ENCODE measurements around the gene KRT7. TPM values are rescaled to one million over a fixed set of nuclear protein-coding genes. Genes with fewer than 3 reads are reported as not detected.

Gene KRT7
- total and polyA plus RNA-seq, 9 of the 15 experiments (the other 6 are each of a cell fraction or from before 2014, with no cell fraction given): 1.4 TPM; not detected in 8

- TF ChIP-seq NR1H2 (CRISPR knock-in tag; IDR thresholded peaks at IDR 0.05): no peak
- no peak for TF ChIP-seq ZNF175 (CRISPR knock-in tag; IDR thresholded peaks at IDR 0.05; ENCODE audit: low read depth)
- peak; percentile 50; the same call in 1 of the 2 replicates for TF ChIP-seq TFAP4 (CRISPR knock-in tag; IDR thresholded peaks at IDR 0.05; ENCODE audit: borderline replicate concordance)
- no peak for TF ChIP-seq ZNF431 (CRISPR knock-in tag; IDR thresholded peaks at IDR 0.05)
- no peak for TF ChIP-seq NR0B1 (IDR thresholded peaks at IDR 0.05; ENCODE audit: partially characterized antibody)
- TF ChIP-seq ZNF79 (CRISPR knock-in tag; IDR thresholded peaks at IDR 0.05; ENCODE audit: low read depth): no peak
- peak; percentile 46; the same call in 1 of the 2 replicates for TF ChIP-seq REST (IDR thresholded peaks at IDR 0.05; ENCODE audit: borderline replicate concordance)
- no peak for TF ChIP-seq REST (CRISPR knock-in tag; IDR thresholded peaks at IDR 0.05; ENCODE audit: low read depth)
- TF ChIP-seq STAG1 (CRISPR knock-in tag; IDR thresholded peaks at IDR 0.05; ENCODE audit: borderline replicate concordance): 0 out of 2 replicates have a peak, but pooled peaks have one; percentile 7
- 0 out of 2 replicates have a peak, but pooled peaks have one; percentile 15 for TF ChIP-seq MAX (CRISPR knock-in tag; IDR thresholded peaks at IDR 0.05)
- TF ChIP-seq DEAF1 (CRISPR knock-in tag; IDR thresholded peaks at IDR 0.05): 0 out of 2 replicates have a peak, but pooled peaks have one; percentile 17
- TF ChIP-seq KLF16 (IDR thresholded peaks at IDR 0.05): 0 out of 2 replicates have a peak, but pooled peaks have one; percentile 28
- TF ChIP-seq ZNF316 (IDR thresholded peaks at IDR 0.05): no peak
- TF ChIP-seq XRCC4 (IDR thresholded peaks at IDR 0.05; ENCODE audit: extremely low read depth, insufficient read depth, insufficient read length): no peak
These were observed 19.3 kb upstream of the KRT7 start (continued) for GRCh38 chr12:52213564-52214420.

Data from K562 (cell line).